Upper lobe of left lung (tissue), 6 donors: ENCODE data around the gene ACKR3. TPM values are rescaled to one million over a fixed set of nuclear protein-coding genes. Genes with fewer than 3 reads are reported as not detected.

ENCODE experiments used
- ATAC-seq, 2 donors: fragments of 200-7000 bp; cut with Tn5 transposase; one replicate each; pipeline ENCODE4 v1.9.1; 2022; ENCODE audit warnings: mild to moderate bottlenecking in 2 of 2, moderate library complexity in 2 of 2; ENCODE audit not compliant: low FRiP score in 2 of 2
- DNase-seq, 2 donors: peaks; one replicate each; pipeline ENCODE4 v3.0.0-alpha.2; 2019 to 2020
- H3K27ac ChIP-seq, 4 donors: fragments of 200-600 bp; sonication (generic); one replicate each; pipeline ENCODE4 v1.5.1; 2016 to 2019
- H3K27me3 ChIP-seq, 4 donors: fragments of 200-600 bp; sonication (generic); one replicate each; pipeline ENCODE4 v1.5.1; 2017 to 2019
- H3K36me3 ChIP-seq, 4 donors: fragments of 200-600 bp; sonication (generic); one replicate each; pipeline ENCODE4 v1.5.1; 2016 to 2019
- H3K4me1 ChIP-seq, 4 donors: fragments of 200-600 bp; sonication (generic); one replicate each; pipeline ENCODE4 v1.5.1; 2018 to 2019
- H3K4me3 ChIP-seq, 4 donors: fragments of 200-600 bp; sonication (generic); one replicate each; pipeline ENCODE4 v1.5.1; 2017 to 2019; ENCODE audit warnings: mild to moderate bottlenecking in 2 of 4, moderate library complexity in 1 of 4
- H3K9me3 ChIP-seq, 4 donors: fragments of 200-600 bp; sonication (generic); one replicate each; pipeline ENCODE4 v1.5.1; 2018 to 2019
- EP300 ChIP-seq, 4 donors: sonication (generic); formaldehyde crosslinking; IDR thresholded peaks; one replicate each; pipeline ENCODE4 v1.5.1; 2017; ENCODE audit warnings: antibody characterized with exemption in 4 of 4, control low read depth in 2 of 4
- POLR2A ChIP-seq, 4 donors: fragments of 450-650 bp; IDR thresholded peaks; one replicate each; pipeline ENCODE4 v1.5.1; 2016 to 2017; ENCODE audit warnings: antibody characterized with exemption in 4 of 4, mild to moderate bottlenecking in 2 of 4
- POLR2AphosphoS5 ChIP-seq, 2 donors: sonication (generic); formaldehyde crosslinking; IDR thresholded peaks; one replicate each; pipeline ENCODE4 v1.5.1; 2017; ENCODE audit warnings: antibody characterized with exemption in 2 of 2
- WGBS, 2 donors: methylation state at CpG; one replicate each; pipeline ENCODE4 v1.1.5; 2017 to 2018; 5-methylcytosine and 5-hydroxymethylcytosine counted together
- total RNA-seq, 6 donors: library from RNA; depleted of rRNA in 4 of 6; stranded (reverse); fragments of >200 nt in 4 of 6; gene quantifications; one replicate each; pipeline versions ENCODE4 v1.1.0 to v1.2.1, GENCODE V29; 2016 to 2021
- TF ChIP-seq, protein P1 (sequence below), 6 experiments: fragments of 450-650 bp in 4 of 6; fragments of 200-600 bp in 2 of 6; sonication (generic) in 2 of 6; IDR thresholded peaks; one replicate each; pipeline ENCODE4 v1.5.1; 2016 to 2019; ENCODE audit warnings: antibody characterized with exemption in 6 of 6
- donor health status: DM: no; HTN: no; CAD: no; lungs with moderate emphysema.
- donor health status: DM: no; HTN: yes; CAD: no; lungs with severe emphysema.

ACKR3 gene
- total RNA-seq, 6 donors from 2014 or later = 3.9 to 28.5 (median 10.5) TPM

DNA sequence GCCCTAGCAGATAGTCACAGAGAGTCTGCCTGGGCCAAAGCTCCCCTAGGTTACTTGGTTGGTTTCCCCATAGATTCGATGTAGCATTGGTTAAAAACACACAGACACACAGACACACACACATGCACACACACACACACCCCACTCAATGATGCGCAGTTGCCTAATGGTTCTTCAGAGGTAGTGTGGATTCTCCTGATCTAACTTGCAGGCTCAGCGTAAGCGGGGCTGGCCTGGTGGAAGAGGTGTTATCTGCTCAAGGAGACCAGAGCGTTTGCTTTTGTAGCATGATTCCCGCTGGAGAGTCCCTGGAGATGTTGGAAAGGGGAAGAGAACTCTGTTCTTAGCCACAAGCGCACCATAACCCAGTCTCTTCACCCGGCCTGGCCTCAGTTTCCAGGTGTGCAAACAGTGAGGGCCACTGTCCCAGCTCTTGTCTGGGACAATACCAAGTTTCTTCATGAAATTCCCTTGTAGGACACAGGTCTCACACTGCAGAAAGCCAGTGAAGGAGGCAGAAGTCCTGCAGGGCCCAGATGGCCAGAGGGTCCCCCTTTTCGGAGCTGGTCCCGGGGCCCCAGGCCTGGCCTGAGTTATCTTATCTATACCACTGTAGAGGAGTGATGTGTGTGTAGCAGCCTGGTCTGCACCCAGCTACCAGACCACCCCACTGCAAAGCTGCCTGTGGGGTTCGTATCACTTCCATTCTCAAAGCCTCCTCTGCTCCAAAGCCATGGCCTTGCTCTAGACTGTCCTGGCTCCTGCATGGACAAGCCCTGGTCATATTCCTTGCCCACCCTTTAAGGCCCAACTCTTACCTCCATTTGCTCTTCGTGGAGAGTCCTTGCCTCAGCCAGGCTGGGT lies 3.7 kb downstream of the ACKR3 start:
- no peak for ATAC-seq
- 76 to 93% methylated on average over 11 to 12 of the region's 12 CpGs for WGBS, 2 donors
- H3K27ac ChIP-seq = no peak overlapping the region

DNA sequence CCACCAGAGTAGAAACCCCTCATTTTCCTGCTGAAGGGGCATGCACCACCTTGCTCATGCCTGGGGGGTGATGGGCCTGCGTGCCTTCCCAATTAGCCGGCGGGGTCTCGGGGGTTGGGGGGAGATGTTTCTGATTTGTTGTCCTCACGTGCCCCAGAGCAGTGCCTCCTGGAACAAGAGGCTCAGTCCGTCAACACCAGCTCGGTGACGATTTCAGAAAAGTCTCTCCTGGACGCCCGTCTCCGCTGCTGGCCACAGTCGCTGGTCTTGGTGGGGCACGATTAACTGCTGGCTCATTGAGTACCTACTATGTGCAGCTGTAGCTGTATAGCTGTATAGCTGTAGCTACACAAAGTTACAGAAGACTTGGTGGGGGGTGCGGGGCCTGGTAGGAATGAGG lies 4.4 kb downstream of the ACKR3 start:
- H3K27ac ChIP-seq = no peak overlapping the region
- H3K4me1 ChIP-seq = peaks cover 11 to 13% (median 12%) of the 10 kb centered on the region in 4 donors
- H3K27me3 ChIP-seq = peaks cover 0 to 7% (median 0%) of the 10 kb centered on the region in 4 donors
- no peaks in the 10 kb centered on the region for H3K9me3 ChIP-seq
- no peak overlapping the region for H3K4me3 ChIP-seq
- TF ChIP-seq POLR2A (IDR thresholded peaks at IDR 0.05) (no peak), EP300 (IDR thresholded peaks at IDR 0.05) (no peak), POLR2AphosphoS5 (IDR thresholded peaks at IDR 0.05) (no peak)
- TF ChIP-seq, protein P1, sequence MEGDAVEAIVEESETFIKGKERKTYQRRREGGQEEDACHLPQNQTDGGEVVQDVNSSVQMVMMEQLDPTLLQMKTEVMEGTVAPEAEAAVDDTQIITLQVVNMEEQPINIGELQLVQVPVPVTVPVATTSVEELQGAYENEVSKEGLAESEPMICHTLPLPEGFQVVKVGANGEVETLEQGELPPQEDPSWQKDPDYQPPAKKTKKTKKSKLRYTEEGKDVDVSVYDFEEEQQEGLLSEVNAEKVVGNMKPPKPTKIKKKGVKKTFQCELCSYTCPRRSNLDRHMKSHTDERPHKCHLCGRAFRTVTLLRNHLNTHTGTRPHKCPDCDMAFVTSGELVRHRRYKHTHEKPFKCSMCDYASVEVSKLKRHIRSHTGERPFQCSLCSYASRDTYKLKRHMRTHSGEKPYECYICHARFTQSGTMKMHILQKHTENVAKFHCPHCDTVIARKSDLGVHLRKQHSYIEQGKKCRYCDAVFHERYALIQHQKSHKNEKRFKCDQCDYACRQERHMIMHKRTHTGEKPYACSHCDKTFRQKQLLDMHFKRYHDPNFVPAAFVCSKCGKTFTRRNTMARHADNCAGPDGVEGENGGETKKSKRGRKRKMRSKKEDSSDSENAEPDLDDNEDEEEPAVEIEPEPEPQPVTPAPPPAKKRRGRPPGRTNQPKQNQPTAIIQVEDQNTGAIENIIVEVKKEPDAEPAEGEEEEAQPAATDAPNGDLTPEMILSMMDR (IDR thresholded peaks at IDR 0.05) = no peak
- ATAC-seq = no peak
- no peaks in the 10 kb centered on the region for H3K36me3 ChIP-seq
- 94 to 96% methylated on average over 14 of the region's 14 CpGs for WGBS, 2 donors
- DNase-seq = peak in 1 of 2 donors; percentile 51

More for the DNA sequence above, 3.7 kb downstream of the ACKR3 start:
- no peak for TF ChIP-seq EP300 (IDR thresholded peaks at IDR 0.05)
- TF ChIP-seq, protein P1 (IDR thresholded peaks at IDR 0.05) = no peak
- TF ChIP-seq POLR2AphosphoS5 (IDR thresholded peaks at IDR 0.05) = no peak
- no peak for TF ChIP-seq POLR2A (IDR thresholded peaks at IDR 0.05)
- Histone ChIP-seq H3K36me3 (no peaks in the 10 kb centered on the region), H3K9me3 (no peaks in the 10 kb centered on the region), H3K27me3 (peaks cover 0 to 7% (median 0%) of the 10 kb centered on the region in 4 donors), H3K4me1 (peaks cover 17 to 20% (median 19%) of the 10 kb centered on the region in 4 donors), H3K4me3 (no peak overlapping the region)
- peak in 1 of 2 donors; percentile 42 for DNase-seq

DNA sequence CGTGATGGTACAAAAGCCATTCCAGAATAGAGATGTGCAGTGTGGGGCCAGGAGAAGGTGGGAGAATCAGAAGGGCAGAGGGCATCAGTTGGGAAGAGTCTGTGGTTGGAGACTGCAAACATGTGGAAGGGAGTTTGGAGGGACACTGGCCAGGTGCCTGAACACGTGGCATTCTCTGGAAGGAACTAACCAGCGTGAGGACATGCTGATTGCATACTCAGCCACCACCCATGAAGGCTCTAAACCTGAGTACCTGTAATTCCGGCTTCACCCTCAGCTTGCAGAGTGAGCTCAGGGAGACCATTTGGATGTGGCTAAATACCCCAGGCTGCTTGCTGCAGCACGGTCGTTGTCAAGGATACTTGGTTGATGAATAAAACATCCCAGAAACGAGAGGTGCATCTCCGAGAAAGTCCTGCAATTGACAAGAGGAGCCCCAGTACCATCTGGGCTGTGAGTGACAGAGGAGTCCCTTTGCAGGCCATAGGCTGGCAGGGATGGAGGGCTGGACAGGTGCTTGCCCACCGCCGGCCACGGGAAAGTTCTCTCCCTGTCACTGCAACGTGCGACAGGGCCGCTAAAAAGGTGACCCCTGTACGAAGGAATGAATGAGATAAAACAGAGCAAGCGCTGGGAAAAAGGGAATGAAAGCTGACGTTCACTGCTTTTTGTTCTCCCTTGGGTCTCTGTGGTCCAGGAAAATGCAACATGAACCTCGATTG lies 5.0 kb downstream of the ACKR3 start:
- no peaks in the 10 kb centered on the region for H3K36me3 ChIP-seq
- TF ChIP-seq POLR2A (IDR thresholded peaks at IDR 0.05) = no peak
- TF ChIP-seq EP300 (IDR thresholded peaks at IDR 0.05) = no peak
- no peak for TF ChIP-seq POLR2AphosphoS5 (IDR thresholded peaks at IDR 0.05)
- H3K27me3 ChIP-seq = peaks cover 0 to 7% (median 0%) of the 10 kb centered on the region in 4 donors
- no peak overlapping the region for H3K27ac ChIP-seq
- H3K4me3 ChIP-seq = no peak overlapping the region
- 84 to 85% methylated on average over 18 of the region's 18 CpGs for WGBS, 2 donors
- H3K4me1 ChIP-seq = peaks cover 6 to 8% (median 7%) of the 10 kb centered on the region in 4 donors
- no peak for ATAC-seq
- no peaks in the 10 kb centered on the region for H3K9me3 ChIP-seq
- no peak for DNase-seq

DNA sequence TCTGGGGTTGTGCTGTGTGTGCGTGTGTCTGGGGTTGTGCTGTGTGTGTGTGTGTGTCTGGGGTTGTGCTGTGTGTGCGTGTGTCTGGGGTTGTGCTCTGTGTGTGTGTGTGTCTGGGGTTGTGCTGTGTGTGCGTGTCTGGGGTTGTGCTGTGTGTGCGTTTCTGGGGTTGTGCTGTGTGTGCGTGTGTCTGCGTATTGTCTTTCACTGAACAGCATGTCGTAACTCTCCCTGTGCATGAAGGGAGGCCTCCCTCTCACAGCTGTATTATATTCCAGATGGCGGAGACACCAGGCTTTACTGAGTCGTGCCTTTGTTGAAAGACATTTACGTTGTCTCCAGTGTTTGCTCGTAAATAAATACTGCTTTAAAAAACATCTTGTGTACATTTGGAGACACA lies 5.9 kb downstream of the ACKR3 start:
- Histone ChIP-seq H3K4me1 (peaks cover 0 to 2% (median 0%) of the 10 kb centered on the region in 4 donors), H3K9me3 (no peaks in the 10 kb centered on the region), H3K4me3 (no peak overlapping the region), H3K36me3 (peaks cover 0 to 1% (median under 1%) of the 10 kb centered on the region in 4 donors), H3K27ac (no peak overlapping the region), H3K27me3 (peaks cover 0 to 7% (median 0%) of the 10 kb centered on the region in 4 donors)
- no peak for TF ChIP-seq POLR2A (IDR thresholded peaks at IDR 0.05)
- TF ChIP-seq, protein P1 (IDR thresholded peaks at IDR 0.05) = no peak
- TF ChIP-seq POLR2AphosphoS5 (IDR thresholded peaks at IDR 0.05) = no peak
- no peak for TF ChIP-seq EP300 (IDR thresholded peaks at IDR 0.05)
- 88 to 93% methylated on average over 7 to 11 of the region's 11 CpGs for WGBS, 2 donors
- ATAC-seq (no peak), DNase-seq (no peak)

DNA sequence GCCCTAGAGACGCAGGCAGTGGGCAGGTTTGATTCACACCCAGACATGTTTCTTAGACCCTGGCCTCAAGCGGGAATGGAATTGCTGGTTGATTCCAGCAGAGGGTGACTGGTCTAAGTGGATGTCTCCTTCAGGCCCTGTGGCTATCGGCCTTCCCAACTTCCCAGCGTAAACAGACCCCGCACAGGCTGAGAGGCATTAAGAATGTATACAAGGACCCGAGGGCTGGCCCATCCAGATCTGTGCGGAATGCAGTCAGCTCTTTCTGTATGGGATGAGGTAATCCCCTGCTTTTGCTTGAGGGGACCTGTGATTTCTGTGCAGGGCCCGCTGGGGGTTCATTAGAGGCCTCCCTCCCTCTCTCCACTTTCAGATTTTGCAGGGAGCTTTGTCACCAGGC lies 6.5 kb downstream of the ACKR3 start:
- H3K9me3 ChIP-seq = no peaks in the 10 kb centered on the region
- no peak for TF ChIP-seq EP300 (IDR thresholded peaks at IDR 0.05)
- TF ChIP-seq, protein P1 (IDR thresholded peaks at IDR 0.05) = no peak
- no peak for TF ChIP-seq POLR2AphosphoS5 (IDR thresholded peaks at IDR 0.05)
- TF ChIP-seq POLR2A (IDR thresholded peaks at IDR 0.05) = no peak
- H3K36me3 ChIP-seq = peaks cover 0 to 7% (median 4%) of the 10 kb centered on the region in 4 donors
- peaks cover 0 to 3% (median 0%) of the 10 kb centered on the region in 4 donors for H3K27me3 ChIP-seq
- WGBS, 2 donors = 81 to 93% methylated on average over 7 to 8 of the region's 8 CpGs
- no peaks in the 10 kb centered on the region for H3K4me1 ChIP-seq
- no peak overlapping the region for H3K27ac ChIP-seq
- DNase-seq (no peak), ATAC-seq (no peak)
- no peak overlapping the region for H3K4me3 ChIP-seq
